SK-N-SH (cell line): ENCODE results near the gene MAP7.

Experiments
- EZH2phosphoT487 ChIP-seq: fragments of 200-600 bp; sonication (generic); IDR thresholded peaks from 2 replicates; pipeline ENCODE4 v1.6.1; 2017; ENCODE audit warnings: low read depth, mixed run types, mild to moderate bottlenecking, antibody characterized with exemption, moderate library complexity, borderline replicate concordance
- MXI1 ChIP-seq: IDR thresholded peaks from 2 replicates; pipeline ENCODE4 v1.6.1; 2012; ENCODE audit warnings: mild to moderate bottlenecking, low read depth, low read length, improper control_type of control experiment
- RAD21 ChIP-seq: IDR thresholded peaks from 2 replicates; pipeline ENCODE4 v1.6.1; 2012; ENCODE audit warnings: mild to moderate bottlenecking, low read length
- RCOR1 ChIP-seq: fragments of 150-350 bp; IDR thresholded peaks from 2 replicates; pipeline ENCODE4 v1.6.1; 2017; ENCODE audit warnings: antibody characterized with exemption, low read length
- SIN3A ChIP-seq: IDR thresholded peaks from 2 replicates; pipeline ENCODE4 v1.6.1; 2012; ENCODE audit warnings: low read depth, mild to moderate bottlenecking, low read length, moderate library complexity, borderline replicate concordance
- TF ChIP-seq, protein P1 (sequence below): fragments of 200-600 bp; sonication (generic); IDR thresholded peaks from 2 replicates; pipeline ENCODE4 v1.6.1; 2017; ENCODE audit warnings: antibody characterized with exemption, mild to moderate bottlenecking, moderate library complexity

DNA sequence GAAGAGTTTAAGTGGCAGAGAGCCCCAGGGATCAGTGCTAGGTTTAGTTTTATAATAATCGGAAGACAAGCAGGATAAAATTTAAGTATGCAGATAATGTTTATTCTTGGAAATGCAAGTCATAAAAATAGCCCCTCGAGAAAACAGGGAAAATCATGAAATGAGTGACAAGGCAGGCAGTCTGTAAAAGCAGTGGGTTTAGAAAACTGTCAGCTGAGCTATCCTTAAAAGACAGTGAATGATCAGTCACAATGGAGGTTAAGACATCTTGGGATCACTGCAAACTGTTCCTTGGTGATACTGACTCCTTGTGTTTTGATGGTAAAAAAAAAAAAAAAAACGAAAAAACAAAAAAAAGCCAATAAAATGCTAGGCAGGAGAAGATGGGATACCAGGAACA lies 199.3 kb downstream of the MAP7 start:
- TF ChIP-seq EZH2phosphoT487 = no peak
- no peak for TF ChIP-seq SIN3A
- no peak for TF ChIP-seq RCOR1
- TF ChIP-seq, protein P1, sequence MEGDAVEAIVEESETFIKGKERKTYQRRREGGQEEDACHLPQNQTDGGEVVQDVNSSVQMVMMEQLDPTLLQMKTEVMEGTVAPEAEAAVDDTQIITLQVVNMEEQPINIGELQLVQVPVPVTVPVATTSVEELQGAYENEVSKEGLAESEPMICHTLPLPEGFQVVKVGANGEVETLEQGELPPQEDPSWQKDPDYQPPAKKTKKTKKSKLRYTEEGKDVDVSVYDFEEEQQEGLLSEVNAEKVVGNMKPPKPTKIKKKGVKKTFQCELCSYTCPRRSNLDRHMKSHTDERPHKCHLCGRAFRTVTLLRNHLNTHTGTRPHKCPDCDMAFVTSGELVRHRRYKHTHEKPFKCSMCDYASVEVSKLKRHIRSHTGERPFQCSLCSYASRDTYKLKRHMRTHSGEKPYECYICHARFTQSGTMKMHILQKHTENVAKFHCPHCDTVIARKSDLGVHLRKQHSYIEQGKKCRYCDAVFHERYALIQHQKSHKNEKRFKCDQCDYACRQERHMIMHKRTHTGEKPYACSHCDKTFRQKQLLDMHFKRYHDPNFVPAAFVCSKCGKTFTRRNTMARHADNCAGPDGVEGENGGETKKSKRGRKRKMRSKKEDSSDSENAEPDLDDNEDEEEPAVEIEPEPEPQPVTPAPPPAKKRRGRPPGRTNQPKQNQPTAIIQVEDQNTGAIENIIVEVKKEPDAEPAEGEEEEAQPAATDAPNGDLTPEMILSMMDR = no peak
- no peak for TF ChIP-seq RAD21
- TF ChIP-seq MXI1 = no peak
